GM12801 (cell line): ENCODE measurements around the gene LYRM9.

Experiments
- CTCF ChIP-seq: IDR thresholded peaks from one replicate; pipeline ENCODE4 v1.5.1; 2011; ENCODE audit warnings: control low read depth; ENCODE audit not compliant: insufficient read length; ENCODE audit errors: extremely low read depth

LYRM9 gene

GRCh38 chr17:27892866-27893769, at the start of gene LYRM9:
LYRM9 (minus strand) TSS chr17:27893365; CDS start chr17:27882694, 10,671 bp downstream.
- TF ChIP-seq CTCF = no peak

- TF ChIP-seq CTCF = no peak
Measured at GRCh38 chr17:27940503-27941428, 47.6 kb upstream of the LYRM9 start.

GRCh38 chr17:27939474-27940465, 46.6 kb upstream of the LYRM9 start:
- TF ChIP-seq CTCF = no peak

- no peak for TF ChIP-seq CTCF
Measured at GRCh38 chr17:27938864-27939263, 45.7 kb upstream of the LYRM9 start.

GRCh38 chr17:27938241-27938640, 45.1 kb upstream of the LYRM9 start:
- TF ChIP-seq CTCF = no peak

GRCh38 chr17:27937025-27937546, 43.9 kb upstream of the LYRM9 start:
- TF ChIP-seq CTCF = no peak
